GM18499 (cell line): ENCODE data around the gene MTR.

ENCODE experiments used
- ATAC-seq: cut with Tn5 transposase; IDR thresholded peaks from one replicate; pipeline ENCODE4 v1.9.1; 2021; ENCODE audit warnings: moderate number of reproducible peaks; ENCODE audit not compliant: insufficient read depth, unreplicated experiment

The MTR gene

DNA sequence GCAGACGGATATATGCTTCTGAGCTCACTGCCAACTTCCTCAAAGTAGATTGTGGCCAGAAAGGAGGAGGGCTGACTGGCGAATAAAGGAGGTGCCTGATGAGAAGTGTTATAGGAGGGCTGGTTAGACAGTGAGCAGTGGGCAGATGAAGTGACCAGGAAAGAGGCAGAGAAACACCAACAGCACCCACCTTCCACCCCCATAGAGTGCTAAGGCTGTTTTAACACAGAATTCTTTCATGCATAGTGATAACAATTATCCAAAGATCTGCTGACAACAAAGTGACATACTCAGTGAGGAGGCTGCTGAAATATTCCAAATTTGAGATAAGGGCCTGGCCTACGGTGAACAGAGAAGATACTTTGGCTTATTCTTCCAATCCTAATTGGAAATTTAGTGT lies 21.2 kb upstream of the MTR start:
- ATAC-seq: no peak

DNA sequence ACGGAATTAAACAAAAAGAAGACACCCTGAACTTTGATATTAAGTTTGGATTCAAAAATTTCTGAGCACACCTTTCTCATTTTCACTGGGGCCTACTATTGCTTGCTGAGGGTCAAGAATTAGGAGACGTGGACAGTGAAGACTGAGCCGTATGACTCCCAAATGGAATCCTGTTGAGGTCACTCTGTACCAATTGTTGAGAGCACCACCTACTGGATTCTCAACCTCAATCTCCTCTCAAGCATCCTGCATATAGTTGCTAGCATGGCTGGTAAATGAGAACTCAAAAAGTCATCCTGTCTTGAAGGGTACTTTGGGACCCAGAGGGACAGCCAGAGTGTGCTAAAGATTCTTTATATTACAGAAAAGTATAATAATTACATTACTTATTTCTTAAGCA lies 20.2 kb upstream of the MTR start:
- ATAC-seq: no peak

DNA sequence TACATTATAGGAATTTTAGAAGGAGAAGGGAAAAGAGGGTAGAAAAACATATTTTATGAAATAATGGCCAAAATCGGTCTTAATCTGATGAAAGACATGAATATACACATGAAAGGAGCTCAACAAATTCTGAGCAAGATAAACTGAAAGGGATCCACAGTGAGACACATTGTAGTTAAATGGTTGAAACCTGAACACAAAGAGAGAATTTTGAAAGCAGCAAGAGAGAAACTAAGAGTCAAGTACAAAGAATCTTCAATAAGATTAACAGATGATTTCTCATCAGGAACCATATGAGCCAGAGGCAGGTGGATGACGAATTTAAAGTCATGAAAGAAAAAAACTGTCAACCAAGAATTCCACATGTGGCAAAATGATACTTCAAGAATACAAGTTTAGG lies 15.8 kb upstream of the MTR start:
- ATAC-seq: no peak

DNA sequence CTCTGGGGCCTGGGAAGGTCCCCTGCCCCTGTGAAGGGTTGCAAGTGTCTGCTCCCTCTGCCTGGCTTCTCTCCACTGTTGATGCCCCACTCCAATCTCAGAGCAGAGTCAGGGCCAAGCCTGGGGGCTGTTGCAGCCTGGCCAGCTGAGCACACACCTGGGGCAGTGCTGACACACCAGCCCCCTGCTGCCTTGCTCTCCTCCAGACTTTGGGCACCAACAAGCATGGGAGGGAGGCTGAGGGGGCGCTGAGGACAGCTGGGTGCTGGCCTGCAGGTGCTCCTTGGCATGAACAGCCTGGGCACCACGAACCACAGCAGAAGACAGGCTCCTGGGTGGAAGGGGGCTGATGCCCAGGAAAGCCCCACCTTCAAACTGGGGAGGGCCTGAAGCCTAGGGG lies 9.6 kb upstream of the MTR start:
- no peak for ATAC-seq

DNA sequence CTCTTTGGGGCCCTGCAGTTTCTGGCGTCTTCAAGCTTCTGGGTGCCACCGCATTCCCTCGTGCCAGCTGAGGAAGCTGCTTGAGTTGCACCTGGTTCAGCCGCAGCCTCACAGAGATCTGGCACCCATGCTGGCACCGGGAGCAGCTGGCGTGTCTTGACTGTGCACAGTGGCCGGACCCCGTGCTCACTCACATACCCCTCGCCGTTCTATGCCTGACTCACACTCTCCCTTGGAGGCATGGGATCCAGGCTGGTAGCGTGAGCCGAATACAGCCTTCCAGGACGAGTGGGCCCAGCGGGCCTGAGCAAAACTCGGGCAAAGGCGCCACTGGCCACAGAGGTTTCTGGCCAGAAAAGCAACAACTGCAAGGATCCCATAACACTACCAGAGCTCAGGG lies 8.6 kb upstream of the MTR start:
- ATAC-seq: no peak

DNA sequence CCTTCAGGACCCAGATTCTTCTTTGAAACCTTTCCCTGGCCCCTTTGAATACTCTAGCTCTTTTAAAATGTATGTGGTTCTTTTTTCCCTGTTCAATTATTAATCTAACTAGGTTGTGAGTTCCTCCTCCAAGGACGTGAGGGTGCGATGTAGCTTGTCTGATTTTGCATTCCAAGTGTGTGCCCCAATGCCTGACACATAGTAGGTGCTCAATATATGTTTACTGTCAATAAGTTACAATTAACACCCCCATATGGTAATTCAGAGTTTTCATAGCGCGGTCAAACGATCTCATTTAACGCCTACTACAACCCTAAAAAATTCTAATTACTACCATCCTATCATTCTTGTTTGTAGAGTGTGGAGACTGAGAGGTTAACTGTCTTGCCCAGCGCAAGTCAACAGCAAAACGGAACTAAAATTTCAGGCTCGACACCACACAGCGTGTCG lies 482 bp upstream of the MTR start:
- no peak for ATAC-seq

DNA sequence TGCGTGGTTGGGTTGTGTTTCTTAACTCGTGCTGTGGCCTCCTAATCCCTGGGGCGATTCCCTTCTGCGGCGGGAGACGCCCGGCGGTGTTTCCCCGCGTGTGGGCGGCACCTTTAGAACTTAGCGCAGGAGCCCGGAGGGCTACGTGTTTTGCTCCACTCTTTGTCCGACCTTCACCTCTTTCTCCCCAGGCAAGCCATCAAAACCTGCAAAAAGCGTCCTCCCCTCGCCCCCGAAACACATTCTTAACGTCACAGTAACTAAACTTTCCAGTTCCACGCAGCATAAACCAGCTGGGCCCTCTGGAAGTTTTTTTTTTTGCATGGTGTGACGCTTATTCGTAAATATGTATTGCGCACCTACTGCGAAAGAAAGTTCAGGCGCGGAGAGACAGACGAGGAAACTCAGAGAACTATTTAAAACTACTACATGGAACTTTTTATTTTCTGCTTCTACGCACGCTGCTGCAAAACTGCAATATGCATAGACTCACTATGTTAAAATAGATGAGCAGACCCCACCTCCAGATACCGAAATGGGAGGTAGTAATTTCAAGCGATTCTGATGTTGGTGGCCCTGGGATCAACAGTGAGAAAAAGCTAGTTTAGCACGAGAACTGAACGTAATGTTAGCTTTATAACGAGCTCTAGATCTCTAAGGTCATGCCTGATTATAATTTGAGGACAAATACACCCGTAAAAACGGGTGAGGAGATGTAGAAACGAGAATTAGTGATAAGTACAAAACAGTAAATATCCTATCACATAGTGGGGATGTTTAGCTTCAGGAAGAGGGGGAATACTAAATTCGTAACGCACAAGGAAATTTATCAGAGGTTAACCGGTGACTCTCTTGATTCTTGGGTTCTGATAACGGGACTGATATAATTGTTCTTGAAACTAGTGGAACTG lies 920 bp downstream of the MTR start:
- ATAC-seq: peak; percentile 17

DNA sequence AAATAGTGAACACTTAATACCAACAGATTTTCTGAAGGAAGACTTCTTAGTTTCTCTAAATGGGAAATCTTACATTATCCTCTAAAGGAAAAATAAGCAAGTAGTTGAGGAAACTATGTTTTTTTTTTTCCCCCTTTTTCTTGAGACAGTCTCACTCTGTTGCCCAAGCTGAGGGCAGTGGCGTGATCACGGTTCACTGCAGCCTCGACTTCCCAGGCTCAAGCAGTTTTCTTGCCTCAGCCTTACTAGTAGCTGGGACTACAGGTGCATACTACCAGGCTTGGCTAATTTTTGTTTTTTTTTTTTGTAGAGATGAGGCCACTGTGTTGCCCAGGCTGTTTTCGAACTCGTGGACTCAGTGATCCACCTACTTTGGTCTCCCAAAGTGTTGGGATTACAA lies 3.9 kb downstream of the MTR start:
- ATAC-seq: no peak

DNA sequence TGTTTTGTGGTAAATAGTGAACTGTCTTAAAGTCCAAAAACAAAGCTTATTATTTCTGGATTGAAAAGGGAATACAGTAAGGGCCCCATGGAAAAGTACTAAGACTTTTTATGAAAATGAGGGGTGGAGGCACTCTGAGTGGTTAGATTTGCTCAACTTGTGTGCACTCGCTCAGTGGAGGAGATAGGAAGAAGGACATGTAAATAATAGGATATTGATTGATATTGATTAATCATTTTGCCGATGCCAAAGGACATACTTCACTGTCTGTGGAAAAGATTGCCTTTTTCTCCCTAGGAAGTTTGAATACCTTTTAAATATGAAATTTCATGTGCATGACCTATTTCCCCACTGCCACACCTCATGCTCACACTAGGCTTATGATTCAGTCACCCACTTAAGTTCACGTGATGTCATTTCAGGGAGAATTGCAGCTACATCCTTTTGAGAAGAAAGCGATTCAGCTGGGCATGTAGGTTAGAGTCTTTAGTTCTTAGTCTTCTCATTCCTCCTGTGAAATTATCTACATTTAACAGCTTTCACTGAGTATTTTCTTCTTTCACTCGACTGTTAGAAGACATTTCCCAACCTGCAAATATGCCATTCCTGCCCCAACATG lies 5.0 kb downstream of the MTR start:
- ATAC-seq: no peak

DNA sequence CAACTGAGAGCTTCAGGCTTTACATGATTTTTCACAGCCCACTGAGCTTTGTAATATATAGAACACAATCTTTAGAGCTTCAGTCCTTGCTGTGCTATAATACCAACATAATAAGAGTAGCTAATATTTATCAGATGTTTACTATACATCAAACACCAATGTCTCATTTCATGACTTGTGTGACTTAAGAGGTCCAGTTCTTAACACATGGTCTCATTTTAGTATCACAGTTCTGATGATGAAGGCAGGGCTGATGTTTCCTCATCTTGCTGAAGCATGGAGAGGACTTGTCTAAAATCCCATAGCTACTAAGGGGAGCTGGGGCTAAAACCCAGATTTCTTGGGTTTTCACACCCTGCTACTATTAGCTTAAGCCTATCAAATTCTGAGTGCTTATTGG lies 5.5 kb downstream of the MTR start:
- no peak for ATAC-seq

DNA sequence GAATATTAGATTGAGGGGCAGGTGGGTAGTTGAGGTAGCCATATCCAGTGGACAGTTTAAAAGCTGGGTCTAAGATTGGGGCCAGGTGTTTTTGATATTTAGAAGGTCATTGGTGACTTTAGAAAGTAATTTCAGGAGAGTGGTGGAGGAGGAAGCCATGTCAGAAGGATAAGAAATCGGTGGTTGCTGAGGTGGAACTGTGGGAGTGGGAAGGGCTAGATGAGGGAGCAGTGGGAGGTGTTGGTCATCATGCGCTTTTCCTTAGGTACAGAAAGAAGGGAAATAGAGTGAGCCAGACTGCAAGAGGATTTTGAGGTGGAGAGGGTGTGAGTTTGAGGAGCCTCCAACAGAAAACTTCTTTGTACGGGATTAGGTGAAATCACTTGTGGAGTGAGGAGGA lies 7.2 kb downstream of the MTR start:
- ATAC-seq: no peak

DNA sequence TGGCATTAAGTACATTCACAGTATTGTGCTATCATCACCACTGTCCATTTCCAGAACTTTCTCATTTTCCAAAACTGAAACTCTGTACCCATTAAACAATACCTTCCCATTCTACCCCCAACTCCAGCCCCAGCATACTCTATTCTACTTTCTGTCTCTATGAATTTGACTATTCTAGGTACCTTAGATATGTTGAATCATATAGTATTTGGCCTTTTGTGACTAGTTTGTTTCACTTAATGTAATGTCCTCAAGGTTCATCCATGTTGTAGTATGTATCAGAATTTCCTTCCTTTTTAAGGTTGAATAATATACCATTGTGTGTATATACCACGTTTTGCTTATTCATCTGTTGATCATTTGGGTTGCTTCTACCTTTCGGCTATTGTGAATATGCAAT lies 11.5 kb downstream of the MTR start:
- no peak for ATAC-seq

DNA sequence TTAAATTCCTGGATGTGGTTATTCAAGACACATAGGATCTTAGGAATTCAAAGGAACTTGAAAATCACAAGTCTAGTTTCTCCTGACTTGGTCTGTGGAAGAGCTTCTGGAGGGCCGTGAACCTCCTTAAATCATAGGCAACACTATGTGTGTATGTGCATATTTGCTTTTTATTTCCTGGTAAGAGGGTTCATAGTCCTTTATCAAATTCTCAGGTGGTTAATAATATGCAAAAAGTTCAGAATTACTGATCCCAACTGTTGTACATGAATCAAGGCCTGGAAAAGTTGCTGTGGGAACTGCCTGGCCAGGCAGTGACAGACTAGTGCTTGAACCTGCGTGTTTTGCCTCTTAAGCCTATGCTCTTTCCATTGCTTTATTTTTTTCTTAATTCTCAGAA lies 12.9 kb downstream of the MTR start:
- ATAC-seq: no peak

DNA sequence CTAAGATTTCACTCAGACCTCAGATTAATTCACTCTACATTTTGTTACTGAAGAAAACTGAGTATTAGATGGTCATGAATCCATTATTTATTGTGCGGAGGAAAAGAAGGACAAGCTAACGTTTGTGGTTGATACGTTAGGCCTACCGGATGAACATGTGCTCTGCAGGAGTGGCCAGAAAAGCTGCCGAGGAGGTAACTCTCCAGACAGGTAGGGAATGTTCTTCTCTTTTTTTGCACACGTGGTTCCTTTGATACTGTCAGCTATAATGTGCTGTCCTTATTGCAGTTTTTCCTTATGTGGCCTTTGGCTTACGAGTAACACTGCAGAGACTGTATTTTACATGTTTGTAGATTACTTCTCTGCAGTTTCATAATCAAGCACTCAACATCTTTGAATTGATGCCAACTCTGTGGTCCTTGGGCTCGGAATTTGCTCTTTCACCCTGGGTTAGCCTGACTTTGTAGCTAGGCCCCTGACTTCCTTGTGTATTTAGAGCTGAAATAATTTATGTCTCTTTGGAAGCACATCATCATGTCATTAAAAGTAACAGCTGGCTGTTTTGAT lies 13.6 kb downstream of the MTR start:
- ATAC-seq: no peak

DNA sequence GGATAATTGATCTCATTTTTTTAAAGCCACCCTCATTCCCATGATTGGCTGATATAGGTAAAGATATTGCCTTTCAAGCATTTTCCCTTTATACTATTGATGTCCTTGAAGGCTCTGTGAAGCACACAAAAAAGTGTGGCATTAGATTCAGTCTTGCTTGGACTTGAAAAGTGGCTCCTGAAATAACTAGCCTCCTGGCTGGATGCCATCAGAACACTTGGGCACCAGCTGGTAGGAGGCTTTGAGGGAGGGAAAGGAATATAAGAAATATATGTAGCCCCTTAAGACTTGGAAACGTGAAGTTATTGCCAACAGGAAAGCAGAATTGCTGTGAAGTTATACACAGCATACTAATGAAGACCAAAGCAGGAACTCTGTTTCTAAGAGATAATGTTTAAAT lies 14.1 kb downstream of the MTR start:
- ATAC-seq: no peak

DNA sequence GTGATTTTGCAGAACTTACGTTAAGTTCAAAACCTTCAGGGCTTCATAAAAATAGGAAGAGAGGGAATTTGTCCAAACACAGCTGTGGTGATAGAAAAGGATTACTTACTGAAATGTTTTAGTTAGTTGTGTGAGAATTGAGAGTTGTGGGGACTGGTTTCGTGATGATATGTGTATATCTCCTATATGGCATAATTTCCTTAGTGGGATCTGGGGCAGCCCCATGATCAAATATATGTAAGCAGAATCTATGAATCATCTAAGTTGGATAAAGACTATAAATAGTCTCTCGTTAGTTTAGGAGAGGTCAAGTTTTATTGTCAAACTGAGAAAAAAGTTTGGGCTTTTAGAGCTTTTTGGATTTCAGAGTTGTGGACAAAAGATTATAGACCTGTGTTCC lies 14.9 kb downstream of the MTR start:
- ATAC-seq: no peak

DNA sequence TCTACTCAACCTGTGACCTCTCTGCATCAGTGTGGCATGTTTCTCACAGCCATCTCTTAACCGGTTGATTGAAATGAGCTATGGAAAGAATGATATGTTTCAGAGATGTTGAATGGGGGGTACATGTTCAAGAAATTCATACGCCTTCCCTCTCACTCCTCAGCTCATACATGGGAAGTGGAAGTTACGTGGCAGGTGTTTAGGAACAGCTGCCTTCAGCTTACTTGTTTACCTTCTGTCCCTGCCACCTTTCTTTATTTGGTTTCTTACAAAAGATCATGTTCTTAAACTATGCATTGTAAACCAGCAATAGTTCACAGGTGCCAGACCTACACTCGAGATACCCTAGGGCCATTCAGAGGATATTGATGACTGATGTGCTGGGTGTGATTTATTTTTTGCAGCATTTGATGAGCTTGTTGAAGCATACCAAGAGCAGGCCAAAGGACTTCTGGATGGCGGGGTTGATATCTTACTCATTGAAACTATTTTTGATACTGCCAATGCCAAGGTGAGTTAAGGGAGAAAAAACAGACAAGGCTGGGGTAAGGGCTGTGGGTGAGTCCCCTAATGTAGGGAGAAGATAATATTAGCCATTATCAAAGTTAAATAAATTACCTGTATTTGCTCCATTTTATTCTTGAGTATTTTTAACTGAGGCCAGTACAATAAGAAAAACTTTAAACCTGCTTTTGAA lies 17.4 kb downstream of the MTR start:
- no peak for ATAC-seq

DNA sequence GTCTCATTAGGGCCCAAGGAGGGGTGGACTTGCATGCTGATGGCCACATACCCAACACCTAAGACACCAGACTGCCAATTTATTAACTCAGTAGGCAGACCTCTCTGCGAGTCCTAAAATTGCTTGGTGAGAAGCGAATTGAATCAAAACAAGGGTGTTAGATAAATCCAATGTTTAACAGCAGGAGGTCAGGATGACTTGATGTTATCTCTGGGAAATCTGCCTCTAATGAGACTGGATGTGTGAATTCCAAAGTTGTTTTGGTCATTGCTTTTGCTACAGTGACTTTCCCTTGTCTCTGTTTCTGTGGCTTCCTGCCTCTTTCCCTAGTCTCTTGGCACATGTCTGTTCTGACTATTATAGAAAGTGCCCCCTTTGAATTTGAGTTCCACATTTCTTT lies 20.8 kb downstream of the MTR start:
- ATAC-seq: no peak

DNA sequence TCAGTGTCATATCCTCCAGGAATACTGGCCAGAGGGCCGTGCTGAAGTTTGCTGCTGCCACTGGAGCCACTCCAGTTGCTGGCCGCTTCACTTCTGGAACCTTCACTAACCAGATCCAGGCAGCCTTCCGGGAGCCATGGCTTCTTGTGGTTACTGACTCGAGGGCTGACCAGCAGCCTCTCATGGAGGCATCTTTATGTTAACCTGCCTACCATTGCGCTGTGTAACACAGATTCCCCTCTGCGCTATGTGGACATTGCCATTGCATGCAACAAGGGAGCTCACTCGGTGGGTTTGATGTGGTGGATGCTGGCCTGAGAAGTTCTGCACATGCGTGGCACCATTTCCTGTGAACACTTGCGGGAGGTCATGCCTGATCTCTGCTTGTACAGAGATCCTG lies 24.8 kb downstream of the MTR start:
- ATAC-seq: no peak

DNA sequence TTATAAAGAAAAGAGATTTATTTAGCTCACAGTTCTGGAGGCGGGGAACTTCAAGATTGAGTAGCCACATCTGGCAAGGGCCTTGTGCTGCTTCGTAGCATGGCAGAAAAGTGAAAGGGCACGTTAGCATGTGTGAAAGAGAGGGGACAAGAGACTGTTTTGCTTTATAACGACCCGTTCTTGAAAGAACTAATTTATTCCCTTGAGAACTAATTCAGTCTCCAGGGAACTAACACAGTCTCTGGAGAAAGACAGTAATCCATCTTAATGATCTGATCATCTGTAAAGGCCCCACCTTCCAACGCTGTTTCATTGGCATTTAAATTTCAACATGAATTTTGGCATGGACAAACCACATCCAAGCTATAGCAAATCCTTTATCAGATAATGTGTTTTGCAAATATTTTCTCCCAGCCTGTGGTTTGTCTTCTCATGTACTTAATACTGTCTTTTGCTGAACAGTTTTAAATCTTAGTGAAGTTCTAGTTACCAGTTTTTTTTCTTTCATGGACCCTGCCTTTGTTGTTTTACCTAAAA lies 26.1 kb downstream of the MTR start:
- no peak for ATAC-seq

DNA sequence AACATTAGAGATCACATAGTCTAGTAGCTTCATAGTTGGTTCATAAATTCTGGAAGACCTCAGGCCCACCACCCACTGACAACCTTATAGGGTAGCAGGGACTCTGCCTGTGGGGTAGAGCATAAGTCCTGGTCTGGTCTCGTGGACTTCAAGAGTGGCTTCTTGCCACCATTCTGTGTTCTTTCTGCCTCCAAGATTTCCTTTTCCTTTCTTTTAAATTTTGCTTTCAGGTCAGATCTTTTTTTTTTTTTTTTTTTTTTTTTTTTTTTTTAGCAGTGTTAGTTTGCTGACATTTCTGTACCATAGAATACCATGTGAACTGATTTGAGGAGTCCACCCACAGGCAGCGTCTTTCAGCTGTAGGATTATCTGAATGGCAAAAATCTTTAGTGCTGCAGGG lies 28.5 kb downstream of the MTR start:
- no peak for ATAC-seq
